Gastroesophageal sphincter (tissue), 3 donors: ENCODE measurements around the gene ATP7A.

Experiments
- EP300 ChIP-seq: sonication (generic); formaldehyde crosslinking; IDR thresholded peaks from one replicate; pipeline ENCODE4 v1.6.1; 2017; ENCODE audit warnings: antibody characterized with exemption, mild to moderate bottlenecking
- POLR2A ChIP-seq, 2 donors: fragments of 450-650 bp; IDR thresholded peaks; one replicate each; pipeline ENCODE4 v1.6.1; 2017; ENCODE audit warnings: antibody characterized with exemption in 2 of 2, mild to moderate bottlenecking in 2 of 2, moderate library complexity in 1 of 2
- POLR2AphosphoS5 ChIP-seq: sonication (generic); formaldehyde crosslinking; IDR thresholded peaks from one replicate; pipeline ENCODE4 v1.6.1; 2017; ENCODE audit warnings: antibody characterized with exemption
- TF ChIP-seq, protein P1 (sequence below), 4 experiments: fragments of 200-600 bp in 2 of 4; fragments of 450-650 bp in 2 of 4; sonication (generic) in 1 of 4; IDR thresholded peaks; one replicate each; pipeline ENCODE4 v1.5.1; 2017 to 2019; ENCODE audit warnings: antibody characterized with exemption in 4 of 4, mild to moderate bottlenecking in 2 of 4, moderate library complexity in 2 of 4

DNA sequence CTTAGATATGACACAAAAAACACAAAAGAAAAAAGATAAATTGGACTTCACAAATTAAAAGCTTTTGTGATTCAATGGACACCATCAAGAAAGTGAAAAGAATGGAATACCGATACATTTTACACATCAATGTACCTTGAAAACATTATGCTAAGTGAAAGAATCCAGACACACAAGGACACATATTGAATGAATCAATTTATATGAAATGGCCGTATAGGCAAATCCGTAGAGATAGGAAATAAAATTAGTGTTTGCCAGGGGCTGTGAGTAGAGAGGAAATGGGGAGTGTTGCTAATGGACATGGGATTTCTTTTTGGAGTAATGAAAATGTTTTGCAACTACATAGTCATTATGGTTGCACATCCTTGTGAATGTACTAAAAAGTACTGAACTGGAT, 55.9 kb downstream of the ATP7A start:
- TF ChIP-seq EP300 (no peak), POLR2AphosphoS5 (no peak), POLR2A (IDR thresholded peaks at IDR 0.05) (no peak)
- TF ChIP-seq, protein P1, sequence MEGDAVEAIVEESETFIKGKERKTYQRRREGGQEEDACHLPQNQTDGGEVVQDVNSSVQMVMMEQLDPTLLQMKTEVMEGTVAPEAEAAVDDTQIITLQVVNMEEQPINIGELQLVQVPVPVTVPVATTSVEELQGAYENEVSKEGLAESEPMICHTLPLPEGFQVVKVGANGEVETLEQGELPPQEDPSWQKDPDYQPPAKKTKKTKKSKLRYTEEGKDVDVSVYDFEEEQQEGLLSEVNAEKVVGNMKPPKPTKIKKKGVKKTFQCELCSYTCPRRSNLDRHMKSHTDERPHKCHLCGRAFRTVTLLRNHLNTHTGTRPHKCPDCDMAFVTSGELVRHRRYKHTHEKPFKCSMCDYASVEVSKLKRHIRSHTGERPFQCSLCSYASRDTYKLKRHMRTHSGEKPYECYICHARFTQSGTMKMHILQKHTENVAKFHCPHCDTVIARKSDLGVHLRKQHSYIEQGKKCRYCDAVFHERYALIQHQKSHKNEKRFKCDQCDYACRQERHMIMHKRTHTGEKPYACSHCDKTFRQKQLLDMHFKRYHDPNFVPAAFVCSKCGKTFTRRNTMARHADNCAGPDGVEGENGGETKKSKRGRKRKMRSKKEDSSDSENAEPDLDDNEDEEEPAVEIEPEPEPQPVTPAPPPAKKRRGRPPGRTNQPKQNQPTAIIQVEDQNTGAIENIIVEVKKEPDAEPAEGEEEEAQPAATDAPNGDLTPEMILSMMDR (IDR thresholded peaks at IDR 0.05): no peak
